HEK293T (cell line): ENCODE measurements around the gene CDHR2.

Experiments used
- BHLHE40 ChIP-seq: fragments of 450-650 bp; IDR thresholded peaks from 2 replicates; pipeline ENCODE4 v1.6.1; 2016; ENCODE audit warnings: mild to moderate bottlenecking, moderate library complexity, borderline replicate concordance
- FOXM1 ChIP-seq: fragments of 450-650 bp; IDR thresholded peaks from 2 replicates; pipeline ENCODE4 v1.6.1; 2017; ENCODE audit warnings: mild to moderate bottlenecking, borderline replicate concordance
- SP1 ChIP-seq: fragments of 450-650 bp; IDR thresholded peaks from 2 replicates; pipeline ENCODE4 v1.6.1; 2017
- SUZ12 ChIP-seq: fragments of 450-650 bp; IDR thresholded peaks from 2 replicates; pipeline ENCODE4 v1.6.1; 2016; ENCODE audit warnings: mild to moderate bottlenecking

DNA sequence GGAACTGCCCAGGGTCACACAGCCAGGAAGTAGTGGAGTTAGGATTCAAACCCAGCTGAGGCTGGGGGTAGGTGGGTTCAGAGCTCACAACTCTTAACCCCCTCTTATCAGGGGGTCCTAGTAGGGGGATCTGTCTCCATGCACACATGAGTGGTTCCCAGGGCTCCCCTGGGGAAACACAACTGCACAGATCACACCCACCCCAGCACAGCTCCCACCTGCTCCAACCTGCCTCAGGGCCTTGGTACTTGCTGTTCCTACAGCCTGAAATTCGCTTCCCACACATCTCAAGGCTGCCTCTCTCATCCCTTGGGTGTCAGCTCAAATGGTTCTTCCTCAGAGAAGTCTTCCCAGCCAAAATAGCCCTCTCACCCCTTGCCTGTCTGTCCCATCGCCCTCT, 76.4 kb downstream of the CDHR2 start:
- TF ChIP-seq SP1 (no peak), SUZ12 (no peak), BHLHE40 (no peak), FOXM1 (no peak)
